Mesendoderm (in vitro differentiated cells): ENCODE data around the gene ANKS1A. TPM values are rescaled to one million over a fixed set of nuclear protein-coding genes. Genes with fewer than 3 reads are reported as not detected.
"Not testable (repeated sequence)": the region's sequence is repeated elsewhere in the genome, so short reads cannot be mapped to it uniquely, and the experiment has no call there.

Experiments used
- DNase-seq: peaks from one replicate; pipeline ENCODE4 v3.0.0; 2013
- H2AK5ac ChIP-seq: 2 replicates; pipeline ENCODE4 v1.6.1; 2013; ENCODE audit warnings: low read length, inconsistent platforms
- H2BK120ac ChIP-seq: 2 replicates; pipeline ENCODE4 v1.6.1; 2013; ENCODE audit warnings: low read depth, mild to moderate bottlenecking, low read length, moderate library complexity, mixed read lengths
- H2BK15ac ChIP-seq: replicated peaks from 2 replicates; pipeline ENCODE4 v1.6.1; 2013; ENCODE audit warnings: low read depth, mild to moderate bottlenecking, moderate library complexity
- H2BK5ac ChIP-seq: 2 replicates; pipeline ENCODE4 v1.6.1; 2013; ENCODE audit warnings: low read length, inconsistent platforms
- H3K18ac ChIP-seq: 2 replicates; pipeline ENCODE4 v1.6.1; 2013; ENCODE audit warnings: mild to moderate bottlenecking, low read length, mixed read lengths
- H3K23ac ChIP-seq: one replicate; pipeline ENCODE4 v1.6.1; 2013; ENCODE audit warnings: low read length
- H3K27ac ChIP-seq: 2 replicates; pipeline ENCODE4 v1.5.1; 2013; ENCODE audit warnings: low read depth, mild to moderate bottlenecking, inconsistent platforms, low read length, moderate library complexity
- H3K27me3 ChIP-seq: 2 replicates; pipeline ENCODE4 v1.6.1; 2013; ENCODE audit warnings: low read length, control low read depth, mild to moderate bottlenecking, inconsistent platforms; ENCODE audit not compliant: insufficient read depth, poor library complexity
- H3K36me3 ChIP-seq: 2 replicates; pipeline ENCODE4 v1.6.1; 2013; ENCODE audit warnings: low read length, inconsistent platforms; ENCODE audit not compliant: control insufficient read depth, insufficient read depth
- H3K4ac ChIP-seq: one replicate; pipeline ENCODE4 v1.6.1; 2013; ENCODE audit warnings: low read depth, mild to moderate bottlenecking, low read length, moderate library complexity
- H3K4me1 ChIP-seq: 2 replicates; pipeline ENCODE4 v1.6.1; 2013; ENCODE audit warnings: low read depth, low read length, inconsistent platforms; ENCODE audit not compliant: control insufficient read depth
- H3K4me2 ChIP-seq: 2 replicates; pipeline ENCODE4 v1.6.1; 2013; ENCODE audit warnings: low read length
- H3K4me3 ChIP-seq: 2 replicates; pipeline ENCODE4 v1.5.1; 2013; ENCODE audit warnings: mild to moderate bottlenecking, low read length
- H3K56ac ChIP-seq: one replicate; pipeline ENCODE4 v1.6.1; 2013; ENCODE audit warnings: low read length
- H3K79me1 ChIP-seq: 2 replicates; pipeline ENCODE4 v1.6.1; 2013; ENCODE audit warnings: low read length, inconsistent platforms
- H3K79me2 ChIP-seq: 2 replicates; pipeline ENCODE4 v1.6.1; 2013; ENCODE audit warnings: mild to moderate bottlenecking, low read length; ENCODE audit not compliant: control insufficient read depth, insufficient read depth
- H3K9ac ChIP-seq: 2 replicates; pipeline ENCODE4 v1.6.1; 2013; ENCODE audit warnings: low read length, inconsistent platforms
- H4K5ac ChIP-seq: one replicate; pipeline ENCODE4 v1.6.1; 2013; ENCODE audit warnings: low read length
- H4K8ac ChIP-seq: one replicate; pipeline ENCODE4 v1.6.1; 2013; ENCODE audit warnings: low read depth, mild to moderate bottlenecking, control low read depth, low read length, moderate library complexity
- WGBS: extraction: QIAGEN DNeasy Blood & Tissue Kit; methylation state at CpG from one replicate; pipeline ENCODE4 v1.1.7; 2013; ENCODE audit warnings: low lambda C conversion rate, missing lambda C conversion rate; ENCODE audit not compliant: insufficient coverage; ENCODE audit errors: extremely low coverage; 5-methylcytosine and 5-hydroxymethylcytosine counted together
- polyA plus RNA-seq, 2 experiments: library from polyadenylated mRNA; stranded (reverse); fragments of 200-250 nt; gene quantifications; one replicate each; pipeline ENCODE4 v1.2.3, GENCODE V29; 2013

The ANKS1A gene, protein sequence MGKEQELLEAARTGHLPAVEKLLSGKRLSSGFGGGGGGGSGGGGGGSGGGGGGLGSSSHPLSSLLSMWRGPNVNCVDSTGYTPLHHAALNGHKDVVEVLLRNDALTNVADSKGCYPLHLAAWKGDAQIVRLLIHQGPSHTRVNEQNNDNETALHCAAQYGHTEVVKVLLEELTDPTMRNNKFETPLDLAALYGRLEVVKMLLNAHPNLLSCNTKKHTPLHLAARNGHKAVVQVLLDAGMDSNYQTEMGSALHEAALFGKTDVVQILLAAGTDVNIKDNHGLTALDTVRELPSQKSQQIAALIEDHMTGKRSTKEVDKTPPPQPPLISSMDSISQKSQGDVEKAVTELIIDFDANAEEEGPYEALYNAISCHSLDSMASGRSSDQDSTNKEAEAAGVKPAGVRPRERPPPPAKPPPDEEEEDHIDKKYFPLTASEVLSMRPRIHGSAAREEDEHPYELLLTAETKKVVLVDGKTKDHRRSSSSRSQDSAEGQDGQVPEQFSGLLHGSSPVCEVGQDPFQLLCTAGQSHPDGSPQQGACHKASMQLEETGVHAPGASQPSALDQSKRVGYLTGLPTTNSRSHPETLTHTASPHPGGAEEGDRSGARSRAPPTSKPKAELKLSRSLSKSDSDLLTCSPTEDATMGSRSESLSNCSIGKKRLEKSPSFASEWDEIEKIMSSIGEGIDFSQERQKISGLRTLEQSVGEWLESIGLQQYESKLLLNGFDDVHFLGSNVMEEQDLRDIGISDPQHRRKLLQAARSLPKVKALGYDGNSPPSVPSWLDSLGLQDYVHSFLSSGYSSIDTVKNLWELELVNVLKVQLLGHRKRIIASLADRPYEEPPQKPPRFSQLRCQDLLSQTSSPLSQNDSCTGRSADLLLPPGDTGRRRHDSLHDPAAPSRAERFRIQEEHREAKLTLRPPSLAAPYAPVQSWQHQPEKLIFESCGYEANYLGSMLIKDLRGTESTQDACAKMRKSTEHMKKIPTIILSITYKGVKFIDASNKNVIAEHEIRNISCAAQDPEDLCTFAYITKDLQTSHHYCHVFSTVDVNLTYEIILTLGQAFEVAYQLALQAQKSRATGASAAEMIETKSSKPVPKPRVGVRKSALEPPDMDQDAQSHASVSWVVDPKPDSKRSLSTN
- polyA plus RNA-seq (2013, experiment 1 of 2) = 15.6 TPM
- polyA plus RNA-seq (2013, experiment 2 of 2) = 15.3 TPM

DNA sequence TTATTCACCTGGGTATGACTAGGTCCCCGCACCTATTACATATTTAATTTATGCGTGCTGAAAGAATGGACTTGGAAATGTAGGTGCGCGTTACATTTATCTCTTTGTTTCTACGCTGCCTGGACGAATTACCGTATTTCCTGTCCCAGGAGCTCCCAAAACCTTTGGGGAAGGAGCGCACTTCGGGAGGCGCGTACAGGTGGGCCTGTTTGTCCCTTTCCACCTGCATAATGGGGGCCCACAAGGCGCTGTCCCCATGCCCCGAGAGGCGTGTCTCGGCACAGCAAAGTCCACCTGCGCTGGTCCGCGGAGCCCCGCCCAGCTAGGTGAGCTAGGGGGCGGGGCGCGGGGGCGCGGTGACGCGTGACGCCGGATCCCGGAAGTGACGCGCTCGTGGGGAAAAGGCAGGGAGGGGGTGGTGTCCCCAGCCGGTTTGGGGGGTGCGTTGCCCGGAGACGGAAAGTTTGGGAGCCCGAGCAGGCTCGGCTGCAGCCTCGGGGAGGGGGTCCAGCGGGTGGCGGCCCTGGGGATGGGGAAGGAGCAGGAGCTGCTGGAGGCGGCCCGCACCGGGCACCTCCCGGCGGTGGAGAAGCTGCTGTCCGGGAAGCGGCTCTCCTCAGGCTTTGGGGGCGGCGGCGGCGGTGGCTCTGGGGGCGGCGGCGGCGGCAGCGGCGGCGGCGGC, at the start of gene ANKS1A:
ANKS1A (plus strand) TSS at position 382 of the 682 bp plus-strand sequence; CDS start at position 530, 148 bp downstream.
- Histone ChIP-seq H2BK5ac (no peak within 1 kb of the TSS), H4K5ac (peak within 1 kb of the TSS; percentile 72), H3K4me1 (peaks cover 2% of the 10 kb centered on the region), H2BK15ac (no peak within 1 kb of the TSS), H3K4me2 (peak within 1 kb of the TSS; percentile 95), H3K9ac (peak within 1 kb of the TSS; percentile 94), H3K23ac (no peak within 1 kb of the TSS), H3K79me1 (peaks cover 22% of the 10 kb centered on the region), H3K56ac (peak within 1 kb of the TSS; percentile 91), H3K27me3 (no peaks in the 10 kb centered on the region), H3K18ac (peak within 1 kb of the TSS; percentile 54), H4K8ac (peak within 1 kb of the TSS; percentile 94), H3K27ac (peak within 1 kb of the TSS; percentile 71), H2BK120ac (no peak within 1 kb of the TSS), H3K4ac (peak within 1 kb of the TSS; percentile 56), H3K79me2 (peaks cover 33% of the 10 kb centered on the region), H3K4me3 (peak within 1 kb of the TSS; percentile 80), H3K36me3 (no peaks in the 10 kb centered on the region), H2AK5ac (no peak within 1 kb of the TSS)
- no CpG with 5 or more reads among the region's 60 CpGs for WGBS
- DNase-seq = peak; percentile 88

DNA sequence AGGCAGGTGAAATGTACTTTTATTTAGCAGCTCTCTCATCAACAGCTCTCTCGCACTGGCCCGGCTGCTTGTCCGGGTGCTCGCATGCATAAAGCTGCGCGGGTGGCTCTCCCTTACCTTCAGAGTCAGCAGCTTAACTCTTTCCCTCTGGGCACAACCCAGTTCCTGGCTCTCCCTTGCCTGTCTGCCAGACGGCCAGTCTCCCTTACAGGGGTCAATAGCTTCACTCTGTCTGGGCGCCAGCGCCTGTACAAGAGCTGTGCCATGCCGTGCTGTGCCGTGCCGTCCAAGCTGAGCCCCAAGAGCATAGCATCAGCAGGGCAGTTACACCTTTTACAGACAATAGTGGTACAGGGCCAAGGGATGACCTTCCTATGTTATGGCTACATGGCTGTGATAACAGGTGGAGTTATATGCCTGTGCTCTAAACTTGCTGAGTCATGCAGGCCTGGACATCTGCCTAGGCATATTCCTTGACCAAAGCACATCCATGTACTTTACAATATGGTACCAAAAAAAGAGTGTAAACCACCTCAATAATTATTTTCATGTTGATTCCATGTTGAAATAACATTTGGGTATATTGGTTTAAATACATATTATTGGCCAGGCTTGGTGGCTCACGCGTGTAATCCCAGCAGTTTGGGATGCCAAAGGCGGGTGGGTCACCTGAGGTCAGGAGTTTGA, 49.2 kb upstream of the ANKS1A start:
- DNase-seq = no peak
- no peak overlapping the region for H3K4ac ChIP-seq
- H2BK15ac ChIP-seq = no peak overlapping the region
- no peaks in the 10 kb centered on the region for H3K4me1 ChIP-seq
- H3K79me1 ChIP-seq = no peaks in the 10 kb centered on the region
- H3K27me3 ChIP-seq = no peaks in the 10 kb centered on the region
- H3K4me3 ChIP-seq = no peak overlapping the region
- no peak overlapping the region for H4K5ac ChIP-seq
- no peak overlapping the region for H3K27ac ChIP-seq
- H2BK120ac ChIP-seq = no peak overlapping the region
- H2AK5ac ChIP-seq = no peak overlapping the region
- no peak overlapping the region for H4K8ac ChIP-seq
- no peak overlapping the region for H3K23ac ChIP-seq
- no CpG with 5 or more reads among the region's 15 CpGs for WGBS
- H2BK5ac ChIP-seq = no peak overlapping the region
- no peaks in the 10 kb centered on the region for H3K36me3 ChIP-seq
- H3K18ac ChIP-seq = no peak overlapping the region
- no peaks in the 10 kb centered on the region for H3K79me2 ChIP-seq
- no peak overlapping the region for H3K56ac ChIP-seq
- H3K9ac ChIP-seq = no peak overlapping the region
- H3K4me2 ChIP-seq = no peak overlapping the region

DNA sequence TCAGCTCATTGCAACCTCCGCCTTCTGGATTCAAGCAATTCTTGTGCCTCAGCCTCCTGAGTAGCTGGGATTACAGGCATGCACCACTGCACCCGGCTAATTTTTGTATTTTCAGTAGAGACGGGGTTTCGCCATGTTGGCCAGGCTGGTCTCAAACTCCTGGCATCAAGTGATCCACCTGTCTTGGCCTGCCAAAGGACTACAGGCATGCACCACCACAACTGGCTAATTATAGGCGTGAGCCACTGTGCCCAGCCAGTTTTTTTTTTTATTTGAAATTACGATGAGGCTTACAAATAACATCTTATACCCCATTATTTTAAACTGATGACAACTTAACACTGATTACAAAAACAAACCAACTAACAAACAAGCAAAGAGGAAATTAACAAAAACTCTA, 40.0 kb upstream of the ANKS1A start:
- not testable (repeated sequence) for H3K18ac ChIP-seq, H2BK120ac ChIP-seq, H3K4me3 ChIP-seq, H3K36me3 ChIP-seq, H3K56ac ChIP-seq, H3K23ac ChIP-seq, H2BK15ac ChIP-seq, H3K27me3 ChIP-seq, H4K8ac ChIP-seq, H2AK5ac ChIP-seq, H3K79me1 ChIP-seq, H3K4ac ChIP-seq, H3K4me2 ChIP-seq, H3K27ac ChIP-seq, H3K79me2 ChIP-seq, H3K4me1 ChIP-seq, DNase-seq, H4K5ac ChIP-seq, H2BK5ac ChIP-seq, H3K9ac ChIP-seq
- no CpG with 5 or more reads among the region's 6 CpGs for WGBS

DNA sequence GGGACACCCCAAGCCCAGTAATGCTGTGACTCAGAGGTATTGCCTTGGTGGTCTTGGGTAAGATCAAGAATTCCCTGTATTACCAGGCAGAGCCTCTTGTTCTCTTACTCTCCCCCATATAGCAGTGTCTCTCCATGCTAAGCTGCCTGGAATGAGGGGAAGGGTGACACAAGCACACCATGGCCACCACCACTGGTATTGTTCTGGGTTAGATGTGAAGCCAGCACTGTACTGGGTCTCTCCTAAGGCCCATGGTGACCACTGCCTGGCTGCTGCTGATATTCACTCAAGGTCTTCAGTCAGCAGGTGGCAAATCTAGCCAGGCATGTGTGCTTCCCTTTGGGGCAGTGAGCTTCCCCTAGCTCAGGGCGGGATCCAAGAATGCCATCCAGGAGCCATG, 37.7 kb upstream of the ANKS1A start:
- Histone ChIP-seq H3K4ac (no peak overlapping the region), H2BK15ac (no peak overlapping the region), H3K4me1 (no peaks in the 10 kb centered on the region), H3K36me3 (no peaks in the 10 kb centered on the region), H2AK5ac (no peak overlapping the region), H4K5ac (no peak overlapping the region), H3K9ac (no peak overlapping the region), H4K8ac (no peak overlapping the region), H3K23ac (no peak overlapping the region), H3K27me3 (no peaks in the 10 kb centered on the region), H3K18ac (no peak overlapping the region), H3K56ac (no peak overlapping the region), H3K79me2 (no peaks in the 10 kb centered on the region), H3K4me2 (no peak overlapping the region), H3K79me1 (no peaks in the 10 kb centered on the region), H2BK5ac (no peak overlapping the region), H2BK120ac (no peak overlapping the region), H3K4me3 (no peak overlapping the region), H3K27ac (no peak overlapping the region)
- no CpG with 5 or more reads among the region's 1 CpG for WGBS
- no peak for DNase-seq
